HG02798 (cell line): ENCODE measurements around the gene ZBTB7C.
"Not testable (repeated sequence)": the region's sequence is repeated elsewhere in the genome, so short reads cannot be mapped to it uniquely, and the experiment has no call there.

Experiments
- ATAC-seq: cut with Tn5 transposase; IDR thresholded peaks from one replicate; pipeline ENCODE4 v1.9.1; 2021; ENCODE audit warnings: mild to moderate bottlenecking; ENCODE audit not compliant: unreplicated experiment, poor library complexity

Gene ZBTB7C

GRCh38 chr18:48308027-48308635 lies 101.1 kb downstream of the ZBTB7C start:
- no peak for ATAC-seq

DNA sequence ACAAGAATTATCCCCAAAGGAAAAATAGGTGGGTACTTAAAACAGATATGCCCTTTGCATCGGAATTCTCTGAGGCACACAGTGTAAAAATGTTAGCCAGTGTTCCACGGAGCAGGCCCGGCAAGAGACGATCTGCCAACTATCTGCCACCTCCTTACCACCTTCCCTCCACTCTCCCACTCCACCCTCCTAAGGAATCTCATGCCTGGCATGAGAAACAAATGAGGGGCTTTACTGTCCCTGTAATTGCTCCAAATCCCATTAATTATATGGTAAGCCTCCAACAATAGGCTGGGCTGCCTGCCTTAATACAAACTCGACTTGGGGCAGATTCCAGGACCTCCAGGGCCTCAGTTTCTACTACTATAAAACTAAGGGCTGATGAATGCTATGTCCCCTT lies 102.3 kb downstream of the ZBTB7C start:
- no peak for ATAC-seq

GRCh38 chr18:48304906-48305693 lies 104.1 kb downstream of the ZBTB7C start:
- no peak for ATAC-seq

DNA sequence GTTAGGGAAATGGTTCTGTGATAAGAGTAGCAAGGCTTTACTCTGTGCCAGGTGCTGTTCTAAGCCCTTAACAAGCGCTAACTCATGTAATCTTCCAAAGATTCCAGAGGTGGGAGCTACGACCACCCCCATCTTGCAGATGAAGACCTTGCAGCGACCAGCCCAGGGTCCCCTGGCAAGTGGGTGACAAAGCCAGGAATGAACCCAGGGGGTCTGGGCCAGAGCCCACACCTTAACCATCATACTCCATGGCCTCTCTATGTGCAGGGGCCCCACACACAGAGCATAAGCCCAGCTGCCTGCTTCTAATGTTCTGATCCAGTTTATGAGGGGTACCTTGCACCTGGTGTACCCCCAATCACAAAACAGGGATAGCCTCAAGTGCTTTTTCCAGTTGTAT lies 105.3 kb downstream of the ZBTB7C start:
- no peak for ATAC-seq

GRCh38 chr18:48302736-48303135 lies 106.4 kb downstream of the ZBTB7C start:
- no peak for ATAC-seq

- no peak for ATAC-seq
Measured at GRCh38 chr18:48300463-48300961, 108.7 kb downstream of the ZBTB7C start.

DNA sequence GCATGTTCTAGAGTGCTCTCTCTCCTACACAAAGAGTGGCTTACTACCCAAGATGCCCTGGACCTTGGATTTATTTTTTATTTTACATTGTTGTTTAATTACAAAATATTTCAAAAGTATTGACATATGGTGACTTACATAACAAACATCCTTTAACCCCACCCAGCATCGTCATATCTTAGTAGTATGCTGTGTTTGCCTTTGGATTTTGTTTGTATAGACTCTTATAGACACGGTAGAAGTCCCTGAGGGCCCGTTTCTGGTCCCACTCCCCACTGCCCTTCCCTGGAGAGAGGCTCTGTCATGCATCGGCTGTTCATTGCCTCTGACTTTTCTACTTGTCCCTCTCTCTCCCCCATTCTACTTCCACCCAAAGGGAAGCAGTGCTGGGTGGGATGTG lies 112.0 kb downstream of the ZBTB7C start:
- ATAC-seq: no peak

DNA sequence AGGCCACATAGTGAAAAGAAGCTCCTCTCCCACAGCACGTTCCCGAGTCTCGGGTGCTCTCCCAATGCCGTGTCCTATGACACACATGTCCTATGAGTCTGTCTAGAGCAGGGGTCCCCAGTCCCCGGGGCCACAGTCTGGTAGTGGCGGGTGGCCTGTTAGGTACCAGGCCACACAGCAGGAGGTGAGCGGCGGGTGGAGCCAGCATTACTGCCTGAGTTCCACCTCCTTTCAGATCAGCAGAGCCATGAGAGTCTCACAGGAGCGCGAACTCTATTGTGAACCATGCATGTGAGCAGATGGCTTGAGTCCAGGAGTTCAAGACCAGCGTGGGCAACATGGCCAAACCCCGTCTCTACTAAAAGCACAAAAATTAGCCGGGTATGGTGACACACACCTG lies 112.6 kb downstream of the ZBTB7C start:
- ATAC-seq: no peak

DNA sequence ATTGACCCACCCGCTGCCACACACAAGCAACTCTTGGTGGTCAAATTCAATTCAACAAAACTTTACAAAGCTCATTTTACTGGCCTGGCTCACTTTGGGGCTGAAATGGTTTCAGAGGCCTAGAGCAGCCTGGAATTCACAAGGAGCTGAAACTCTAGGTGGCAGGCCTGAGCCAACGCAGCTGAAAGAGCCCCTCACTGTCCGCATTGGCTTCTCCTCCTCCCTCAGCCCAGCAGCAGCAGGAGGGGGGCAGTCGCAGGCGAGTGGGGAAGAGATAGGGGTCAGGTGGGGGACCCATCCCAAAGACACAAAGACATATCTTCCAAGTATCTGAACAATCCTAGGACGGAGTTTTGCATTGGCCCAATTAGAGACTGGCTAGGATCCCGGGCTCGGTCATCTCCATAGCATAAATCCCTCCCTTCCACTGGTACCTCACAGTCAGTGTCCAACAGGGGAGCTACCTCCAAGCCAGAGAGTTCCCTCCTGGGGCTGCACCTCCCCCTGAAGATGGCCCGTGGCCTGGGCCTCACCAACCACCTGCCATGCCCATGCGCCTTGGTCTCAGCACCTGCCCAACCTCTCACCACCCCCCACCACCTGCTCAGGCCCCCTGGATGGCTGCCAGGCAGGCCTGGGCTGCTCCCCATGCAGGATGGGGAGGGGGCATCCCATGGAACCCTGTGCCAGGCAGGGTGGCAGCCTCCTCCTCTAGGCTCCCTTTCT lies 113.4 kb downstream of the ZBTB7C start:
- no peak for ATAC-seq

GRCh38 chr18:48294899-48295585 lies 114.1 kb downstream of the ZBTB7C start:
- no peak for ATAC-seq

DNA sequence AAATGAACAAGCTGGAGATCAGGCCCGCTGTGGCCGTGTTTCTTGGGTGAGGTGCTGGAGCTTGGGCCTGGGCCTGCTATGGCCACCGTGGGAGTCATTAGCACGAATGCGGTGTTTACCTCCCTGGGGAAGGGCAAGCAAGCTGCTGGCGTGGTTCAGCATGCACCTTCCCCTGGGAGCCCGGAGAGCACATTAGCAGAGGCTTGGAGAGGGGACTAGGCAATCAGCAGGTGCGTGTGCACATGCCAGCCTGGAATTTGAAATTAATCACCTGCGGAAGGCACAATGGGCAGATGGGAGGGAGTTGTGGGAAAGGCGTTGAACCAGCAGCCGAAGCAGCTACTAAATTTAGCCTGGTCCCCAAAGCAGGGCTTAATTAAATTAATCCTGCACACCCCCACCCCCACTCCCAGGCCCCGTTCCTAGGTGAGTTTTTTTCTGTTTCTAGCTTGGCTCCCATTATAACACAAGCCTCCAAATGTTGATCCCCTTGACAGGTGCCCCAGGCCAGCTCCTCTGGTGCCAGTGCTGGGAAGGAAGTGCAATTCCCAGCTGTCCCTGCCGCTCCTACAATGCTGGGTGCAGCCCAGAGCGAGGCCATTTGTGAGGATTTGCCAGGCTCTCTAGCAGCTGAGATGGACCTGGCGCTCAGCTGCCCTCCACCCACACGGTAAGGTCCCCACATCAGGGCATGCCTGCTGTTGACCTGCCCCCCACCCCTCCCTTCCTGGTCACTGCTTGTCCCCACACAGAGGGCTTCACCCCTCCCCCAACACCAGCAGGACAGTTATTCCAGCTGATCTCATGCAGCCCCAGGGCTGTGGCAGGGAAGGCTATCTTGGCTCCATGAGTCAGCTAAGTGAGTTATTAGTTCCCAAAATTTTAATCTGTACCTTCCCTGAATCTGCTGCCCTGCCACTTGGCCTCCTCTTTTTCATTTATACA lies 115.0 kb downstream of the ZBTB7C start:
- no peak for ATAC-seq

- no peak for ATAC-seq
Measured at GRCh38 chr18:48292782-48293424, 116.3 kb downstream of the ZBTB7C start.

- ATAC-seq: no peak
Measured at GRCh38 chr18:48292229-48292628, 117.0 kb downstream of the ZBTB7C start.

- ATAC-seq: no peak
Measured at GRCh38 chr18:48290162-48290926, 118.8 kb downstream of the ZBTB7C start.

- no peak for ATAC-seq
Measured at GRCh38 chr18:48284743-48285142, 124.4 kb downstream of the ZBTB7C start.

- not testable (repeated sequence) for ATAC-seq
Measured at GRCh38 chr18:48284011-48284410, 125.2 kb downstream of the ZBTB7C start.

- not testable (repeated sequence) for ATAC-seq
Measured at GRCh38 chr18:48281460-48281859, 127.7 kb downstream of the ZBTB7C start.

DNA sequence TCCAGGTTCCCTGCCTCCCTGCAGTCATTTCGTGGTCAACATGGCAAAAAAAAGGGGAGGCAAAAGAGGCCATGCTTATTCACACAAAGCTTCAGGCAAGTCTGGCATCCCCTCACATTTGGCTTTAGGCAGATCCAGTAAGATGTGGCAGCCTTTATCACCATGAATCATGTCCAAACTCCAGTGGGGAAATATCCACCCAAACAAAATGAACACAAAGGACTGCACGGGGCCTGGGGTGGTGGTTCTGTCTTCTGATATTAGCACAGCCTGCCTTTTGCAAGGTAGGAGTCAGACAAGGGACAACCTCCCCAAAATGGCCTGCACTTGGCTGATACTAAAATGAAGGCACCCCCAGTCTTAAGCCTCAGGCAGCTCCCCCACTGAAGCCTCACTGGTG lies 129.9 kb downstream of the ZBTB7C start:
- no peak for ATAC-seq
